ENCODE results near the gene GSTA4.

GSTA4 gene

GRCh38 chr6:52942221-52942620 lies 52.9 kb downstream of the GSTA4 start:
- TF ChIP-seq CTCF (IDR thresholded peaks at IDR 0.05; ENCODE audit: low read depth, low read length) = no peak

GRCh38 chr6:52937908-52938307 lies 57.2 kb downstream of the GSTA4 start:
- H3K4me3 ChIP-seq (ENCODE audit: low read depth, low read length) = no peak overlapping the region
- no peak for TF ChIP-seq CTCF (IDR thresholded peaks at IDR 0.05; ENCODE audit: low read depth, low read length)

More at GRCh38 chr6:52942221-52942620, 52.9 kb downstream of the GSTA4 start:
- no peak overlapping the region for H3K4me3 ChIP-seq (ENCODE audit: low read depth, low read length)

GRCh38 chr6:52933778-52934177 lies 61.3 kb downstream of the GSTA4 start:
- H3K4me3 ChIP-seq (ENCODE audit: low read depth, low read length) = no peak overlapping the region
- no peak for TF ChIP-seq CTCF (IDR thresholded peaks at IDR 0.05; ENCODE audit: low read depth, low read length)

GRCh38 chr6:52931351-52931750 lies 63.7 kb downstream of the GSTA4 start:
- no peak for TF ChIP-seq CTCF (IDR thresholded peaks at IDR 0.05; ENCODE audit: low read depth, low read length)
- no peak overlapping the region for H3K4me3 ChIP-seq (ENCODE audit: low read depth, low read length)

GRCh38 chr6:52929321-52930164 lies 65.5 kb downstream of the GSTA4 start:
- no peak for TF ChIP-seq CTCF (IDR thresholded peaks at IDR 0.05; ENCODE audit: low read depth, low read length)
- no peak overlapping the region for H3K4me3 ChIP-seq (ENCODE audit: low read depth, low read length)

Data from WI38 (cell line).